KMS-11 (cell line): ENCODE data around the gene STIM2.

ENCODE experiments used
- H2AFZ ChIP-seq: fragments of 200-600 bp; sonication (generic); 2 replicates; pipeline ENCODE4 v1.6.1; 2016; ENCODE audit warnings: antibody characterized with exemption, mixed run types, low read depth
- H3K27ac ChIP-seq: fragments of 200-600 bp; sonication (generic); 2 replicates; pipeline ENCODE4 v1.6.1; 2016; ENCODE audit warnings: mild to moderate bottlenecking, mixed run types
- H3K27me3 ChIP-seq: fragments of 200-600 bp; sonication (generic); 2 replicates; pipeline ENCODE4 v1.6.1; 2017; ENCODE audit warnings: mild to moderate bottlenecking, low read depth, mixed run types, moderate library complexity; ENCODE audit not compliant: insufficient read depth
- H3K36me3 ChIP-seq: fragments of 200-600 bp; sonication (generic); 2 replicates; pipeline ENCODE4 v1.6.1; 2017; ENCODE audit warnings: mild to moderate bottlenecking, mixed run types; ENCODE audit not compliant: insufficient read depth
- H3K4me1 ChIP-seq: fragments of 200-600 bp; sonication (generic); 2 replicates; pipeline ENCODE4 v1.6.1; 2016; ENCODE audit warnings: mild to moderate bottlenecking, low read depth, mixed run types; ENCODE audit not compliant: poor library complexity, severe bottlenecking
- H3K4me2 ChIP-seq: fragments of 200-600 bp; sonication (generic); 2 replicates; pipeline ENCODE4 v1.7.0; 2016; ENCODE audit warnings: mild to moderate bottlenecking, mixed run types
- H3K4me3 ChIP-seq: fragments of 200-600 bp; sonication (generic); IDR thresholded peaks from 2 replicates; pipeline ENCODE4 v1.6.1; 2017; ENCODE audit warnings: low read depth, low read length, mixed read lengths; ENCODE audit not compliant: insufficient read depth
- H3K79me2 ChIP-seq: fragments of 200-600 bp; sonication (generic); 2 replicates; pipeline ENCODE4 v1.6.1; 2016; ENCODE audit warnings: low read depth, mixed run types; ENCODE audit not compliant: insufficient read depth
- H3K9ac ChIP-seq: fragments of 200-600 bp; sonication (generic); 2 replicates; pipeline ENCODE4 v1.6.1; 2016; ENCODE audit warnings: mild to moderate bottlenecking, mixed run types
- H4K20me1 ChIP-seq: fragments of 200-600 bp; sonication (generic); 2 replicates; pipeline ENCODE4 v1.6.1; 2016; ENCODE audit warnings: mild to moderate bottlenecking, mixed run types; ENCODE audit not compliant: insufficient read depth
- CTCF ChIP-seq: fragments of 200-600 bp; sonication (generic); conservative IDR thresholded peaks from 2 replicates; pipeline ENCODE4 v1.6.1; 2017; ENCODE audit warnings: low read depth, mild to moderate bottlenecking, antibody characterized with exemption, low read length, moderate library complexity, mixed read lengths

Gene STIM2

GRCh38 chr4:26931966-26932365 is 71.3 kb downstream of the STIM2 start:
- no peaks in the 10 kb centered on the region for H4K20me1 ChIP-seq
- no peak overlapping the region for H3K4me3 ChIP-seq
- H3K36me3 ChIP-seq: no peaks in the 10 kb centered on the region
- no peak for TF ChIP-seq CTCF
- no peak overlapping the region for H3K27ac ChIP-seq
- no peaks in the 10 kb centered on the region for H3K27me3 ChIP-seq
- peaks cover 6% of the 10 kb centered on the region for H3K4me1 ChIP-seq
- H2AFZ ChIP-seq: no peak overlapping the region
- no peak overlapping the region for H3K9ac ChIP-seq
- H3K79me2 ChIP-seq: no peaks in the 10 kb centered on the region
- no peak overlapping the region for H3K4me2 ChIP-seq

- Histone ChIP-seq H2AFZ (no peak overlapping the region), H3K4me1 (peaks cover 6% of the 10 kb centered on the region), H3K27me3 (no peaks in the 10 kb centered on the region), H4K20me1 (no peaks in the 10 kb centered on the region), H3K27ac (no peak overlapping the region), H3K36me3 (no peaks in the 10 kb centered on the region), H3K9ac (no peak overlapping the region), H3K4me3 (no peak overlapping the region), H3K79me2 (no peaks in the 10 kb centered on the region), H3K4me2 (no peak overlapping the region)
- no peak for TF ChIP-seq CTCF
Measured at GRCh38 chr4:26935397-26935796, 74.8 kb downstream of the STIM2 start.

- H3K79me2 ChIP-seq: no peaks in the 10 kb centered on the region
- H4K20me1 ChIP-seq: no peaks in the 10 kb centered on the region
- TF ChIP-seq CTCF: no peak
- no peak overlapping the region for H3K4me2 ChIP-seq
- H3K4me1 ChIP-seq: peaks cover 6% of the 10 kb centered on the region
- no peaks in the 10 kb centered on the region for H3K36me3 ChIP-seq
- no peaks in the 10 kb centered on the region for H3K27me3 ChIP-seq
- no peak overlapping the region for H3K9ac ChIP-seq
- H3K4me3 ChIP-seq: no peak overlapping the region
- no peak overlapping the region for H2AFZ ChIP-seq
- H3K27ac ChIP-seq: no peak overlapping the region
Measured at GRCh38 chr4:26936284-26937065, 75.8 kb downstream of the STIM2 start.

GRCh38 chr4:26937139-26937538 is 76.5 kb downstream of the STIM2 start:
- no peak overlapping the region for H3K9ac ChIP-seq
- H3K4me3 ChIP-seq: no peak overlapping the region
- H3K4me2 ChIP-seq: no peak overlapping the region
- H3K27me3 ChIP-seq: no peaks in the 10 kb centered on the region
- peaks cover 6% of the 10 kb centered on the region for H3K4me1 ChIP-seq
- no peak for TF ChIP-seq CTCF
- H2AFZ ChIP-seq: no peak overlapping the region
- no peak overlapping the region for H3K27ac ChIP-seq
- no peaks in the 10 kb centered on the region for H3K36me3 ChIP-seq
- no peaks in the 10 kb centered on the region for H4K20me1 ChIP-seq
- no peaks in the 10 kb centered on the region for H3K79me2 ChIP-seq
